Dedifferentiated amniotic fluid mesenchymal stem cell (primary cell): ENCODE data around the gene AKAP8L.
A peak's percentile ranks its signal among the peaks of the same experiment; 100 is the strongest.

ENCODE experiments used
- DNase-seq: peaks from one replicate; pipeline ENCODE4 v3.0.0-alpha.2; 2016; ENCODE audit errors: extremely low spot score

The AKAP8L gene

GRCh38 chr19:15418579-15419412, at the start of gene AKAP8L:
Gene AKAP8L (minus strand): TSS chr19:15418988. CDS start chr19:15418923, 65 bp downstream.
- DNase-seq: peak; percentile 100

- no peak for DNase-seq
These were observed 49.0 kb upstream of the AKAP8L start for GRCh38 chr19:15467734-15468214.

- DNase-seq: no peak
These were observed 48.3 kb upstream of the AKAP8L start for GRCh38 chr19:15466851-15467733.

GRCh38 chr19:15464394-15465385, 45.9 kb upstream of the AKAP8L start, which contains the start of gene RASAL3:
Gene RASAL3 (minus strand): TSS chr19:15464544. CDS start chr19:15464358, 186 bp downstream.
- no peak for DNase-seq

- DNase-seq: no peak
These were observed 45.1 kb upstream of the AKAP8L start for GRCh38 chr19:15463861-15464371.

- DNase-seq: no peak
These were observed 42.9 kb upstream of the AKAP8L start for GRCh38 chr19:15461694-15462093.

- no peak for DNase-seq
These were observed 39.1 kb upstream of the AKAP8L start for GRCh38 chr19:15457701-15458484.

- no peak for DNase-seq
These were observed 38.3 kb upstream of the AKAP8L start for GRCh38 chr19:15456871-15457700.

GRCh38 chr19:15456441-15456840, 37.7 kb upstream of the AKAP8L start:
- DNase-seq: no peak

GRCh38 chr19:15455996-15456395, 37.2 kb upstream of the AKAP8L start:
- no peak for DNase-seq

- DNase-seq: no peak
These were observed 35.4 kb upstream of the AKAP8L start for GRCh38 chr19:15453906-15454860.

- no peak for DNase-seq
These were observed 34.3 kb upstream of the AKAP8L start for GRCh38 chr19:15453091-15453578.

GRCh38 chr19:15452111-15453047, 33.6 kb upstream of the AKAP8L start:
- DNase-seq: no peak

GRCh38 chr19:15450528-15450890, 31.7 kb upstream of the AKAP8L start:
- no peak for DNase-seq

GRCh38 chr19:15449620-15450527, 31.1 kb upstream of the AKAP8L start, which contains the start of gene WIZ:
Gene WIZ (minus strand): TSS chr19:15449956. CDS start chr19:15448307, 1,649 bp downstream.
- DNase-seq: peak; percentile 39
